ENCODE results near the gene C1S. TPM values are rescaled to one million over a fixed set of nuclear protein-coding genes. Genes with fewer than 3 reads are reported as not detected.

Gene C1S
- total RNA-seq, 1 donor from 2014 or later: 108 TPM

DNA sequence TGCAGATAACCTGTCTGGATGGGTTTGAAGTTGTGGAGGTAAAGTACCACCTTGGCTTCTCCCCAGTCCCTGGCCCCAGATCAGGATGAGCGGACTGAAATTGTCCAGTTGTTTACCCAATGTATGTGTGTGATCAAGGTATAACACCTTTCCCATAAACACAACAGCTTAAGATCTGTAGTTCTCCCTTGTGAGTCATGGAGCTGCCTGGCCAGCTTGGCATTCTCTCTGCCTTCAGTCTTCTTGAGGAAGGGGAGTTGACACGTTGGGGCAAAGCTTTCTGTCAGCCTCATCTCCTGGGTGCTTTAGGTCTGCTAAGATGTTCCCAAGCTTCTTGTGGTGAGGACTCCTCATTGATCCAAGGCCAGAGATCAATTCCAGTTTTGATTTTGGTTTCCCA, 6.1 kb downstream of the C1S start:
- Histone ChIP-seq H3K36me3 (peaks cover 7% of the 10 kb centered on the region), H3K9me3 (replicated peaks) (no peaks in the 10 kb centered on the region), H3K27ac (replicated peaks) (no peak overlapping the region), H3K4me3 (no peak overlapping the region), H3K27me3 (ENCODE audit: low read depth) (no peaks in the 10 kb centered on the region), H3K4me1 (peaks cover 20% of the 10 kb centered on the region)
- no peak for DNase-seq
- no peak for TF ChIP-seq CTCF (IDR thresholded peaks at IDR 0.05; ENCODE audit: borderline replicate concordance)
- intact Hi-C loops (cut with micrococcal nuclease): no loop called here

- no peak overlapping the region for H3K27ac ChIP-seq (replicated peaks)
- peaks cover 7% of the 10 kb centered on the region for H3K36me3 ChIP-seq
- no peak for DNase-seq
- intact Hi-C loops (cut with micrococcal nuclease): no loop called here
- no peak overlapping the region for H3K4me3 ChIP-seq
- H3K9me3 ChIP-seq (replicated peaks): no peaks in the 10 kb centered on the region
- no peaks in the 10 kb centered on the region for H3K27me3 ChIP-seq (ENCODE audit: low read depth)
- TF ChIP-seq CTCF (IDR thresholded peaks at IDR 0.05; ENCODE audit: borderline replicate concordance): no peak
- peaks cover 20% of the 10 kb centered on the region for H3K4me1 ChIP-seq
Observed at GRCh38 chr12:7067096-7067495, 6.6 kb downstream of the C1S start.

DNA sequence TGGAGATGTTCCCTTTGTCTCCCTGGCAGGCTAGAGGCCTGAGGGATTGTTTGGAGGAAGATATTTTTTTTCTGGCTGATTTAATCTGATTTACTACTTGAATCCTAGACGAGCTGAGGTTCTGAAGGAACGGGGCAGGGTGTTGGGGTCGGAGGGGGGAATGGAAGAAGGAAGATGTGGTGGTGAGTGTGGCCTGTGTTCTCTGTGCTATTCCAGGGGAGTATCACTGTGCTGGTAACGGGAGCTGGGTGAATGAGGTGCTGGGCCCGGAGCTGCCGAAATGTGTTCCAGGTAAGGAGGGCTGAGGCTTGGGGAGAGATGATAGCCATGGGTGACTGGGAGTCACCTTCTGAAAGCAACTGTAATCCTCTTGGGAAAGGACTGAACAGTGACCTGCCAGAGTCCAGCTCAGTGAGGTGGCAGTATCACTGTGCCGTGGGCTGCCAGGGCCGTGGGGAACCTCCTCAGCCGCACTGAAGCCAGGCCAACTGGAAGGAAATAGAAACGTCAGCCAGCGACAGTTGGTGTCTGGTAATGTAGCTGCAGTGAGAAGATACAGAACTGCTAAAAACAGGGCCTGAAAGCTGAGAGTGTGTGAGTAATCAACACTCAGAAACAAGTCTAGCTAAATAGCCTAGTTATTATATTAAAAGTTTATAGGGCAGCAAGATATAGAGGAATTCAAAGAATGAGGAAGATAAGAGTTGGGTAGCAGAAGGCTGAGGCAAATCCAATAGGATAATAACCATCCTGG, 7.9 kb downstream of the C1S start:
- peaks cover 20% of the 10 kb centered on the region for H3K4me1 ChIP-seq
- DNase-seq: peak; percentile 48
- H3K36me3 ChIP-seq: peaks cover 7% of the 10 kb centered on the region
- H3K27ac ChIP-seq (replicated peaks): peak overlapping the region; percentile 60
- intact Hi-C loops (cut with micrococcal nuclease): no loop called here
- no peak overlapping the region for H3K4me3 ChIP-seq
- H3K9me3 ChIP-seq (replicated peaks): no peaks in the 10 kb centered on the region
- H3K27me3 ChIP-seq (ENCODE audit: low read depth): no peaks in the 10 kb centered on the region
- TF ChIP-seq CTCF (IDR thresholded peaks at IDR 0.05; ENCODE audit: borderline replicate concordance): no peak

- H3K9me3 ChIP-seq (replicated peaks): no peaks in the 10 kb centered on the region
- intact Hi-C loops (cut with micrococcal nuclease): no loop called here
- TF ChIP-seq CTCF (IDR thresholded peaks at IDR 0.05; ENCODE audit: borderline replicate concordance): no peak
- DNase-seq: no peak
- peak overlapping the region; percentile 60 for H3K27ac ChIP-seq (replicated peaks)
- no peak overlapping the region for H3K4me3 ChIP-seq
- peaks cover 7% of the 10 kb centered on the region for H3K36me3 ChIP-seq
- peaks cover 20% of the 10 kb centered on the region for H3K4me1 ChIP-seq
- no peaks in the 10 kb centered on the region for H3K27me3 ChIP-seq (ENCODE audit: low read depth)
Observed at GRCh38 chr12:7068994-7069346, 8.5 kb downstream of the C1S start.

- TF ChIP-seq CTCF (IDR thresholded peaks at IDR 0.05; ENCODE audit: borderline replicate concordance): no peak
- Histone ChIP-seq H3K27ac (replicated peaks) (peak overlapping the region; percentile 60), H3K4me1 (peaks cover 20% of the 10 kb centered on the region), H3K36me3 (peaks cover 7% of the 10 kb centered on the region), H3K27me3 (ENCODE audit: low read depth) (no peaks in the 10 kb centered on the region), H3K9me3 (replicated peaks) (no peaks in the 10 kb centered on the region), H3K4me3 (no peak overlapping the region)
- intact Hi-C loops (cut with micrococcal nuclease): no loop called here
- no peak for DNase-seq
Observed at GRCh38 chr12:7069386-7069785, 8.9 kb downstream of the C1S start.

All from left ventricle myocardium inferior (tissue), 1 donor.